DMS 273 (cell line): ENCODE data around the gene NDUFV2.

ENCODE experiments used
- DNase-seq: peaks from one replicate; lab custom pipeline; 2025; ENCODE audit not compliant: unreplicated experiment; lab: John Stamatoyannopoulos, UW

Gene NDUFV2

DNA sequence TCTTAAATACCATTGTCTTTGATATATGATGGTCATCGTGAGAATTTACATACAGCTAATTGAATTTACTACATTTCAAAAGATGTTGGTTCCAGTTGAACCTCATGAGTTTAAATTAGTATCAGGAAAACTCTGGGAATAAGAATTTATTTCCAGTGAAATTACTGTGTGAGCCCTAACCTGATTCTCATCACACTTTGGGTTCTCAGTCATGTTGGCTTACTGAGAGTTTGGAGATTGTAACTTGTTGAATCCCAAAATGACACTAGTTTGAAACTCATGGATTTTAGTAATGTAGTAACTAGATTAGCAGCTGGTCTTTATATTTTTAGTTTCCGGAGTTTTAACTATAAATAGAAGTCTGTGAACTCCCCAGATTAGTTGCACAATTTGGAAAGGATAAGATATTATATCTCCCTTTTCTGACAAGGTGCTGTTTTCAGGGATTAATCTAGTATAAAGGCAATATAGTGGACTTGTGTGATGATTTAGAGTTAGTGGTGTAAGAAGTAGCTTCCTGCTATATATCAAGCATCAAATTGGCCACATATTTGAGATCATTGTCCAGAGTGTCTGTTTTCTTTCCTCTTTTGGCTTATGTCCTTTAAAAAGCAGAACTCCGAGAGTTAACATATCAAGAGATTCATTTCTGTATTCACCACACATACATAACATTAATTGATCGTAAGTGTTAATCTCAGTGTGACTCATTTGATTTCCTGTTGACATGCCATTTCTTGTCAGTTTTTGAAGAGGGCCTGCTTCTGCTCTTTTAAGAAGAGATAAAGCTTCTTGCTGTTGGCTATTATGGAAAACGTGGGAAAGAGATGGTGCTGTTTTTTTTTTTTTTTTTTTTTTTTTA, 15.7 kb downstream of the NDUFV2 start:
- no peak for DNase-seq

GRCh38 chr18:9120796-9121195, 18.3 kb downstream of the NDUFV2 start:
- no peak for DNase-seq

DNA sequence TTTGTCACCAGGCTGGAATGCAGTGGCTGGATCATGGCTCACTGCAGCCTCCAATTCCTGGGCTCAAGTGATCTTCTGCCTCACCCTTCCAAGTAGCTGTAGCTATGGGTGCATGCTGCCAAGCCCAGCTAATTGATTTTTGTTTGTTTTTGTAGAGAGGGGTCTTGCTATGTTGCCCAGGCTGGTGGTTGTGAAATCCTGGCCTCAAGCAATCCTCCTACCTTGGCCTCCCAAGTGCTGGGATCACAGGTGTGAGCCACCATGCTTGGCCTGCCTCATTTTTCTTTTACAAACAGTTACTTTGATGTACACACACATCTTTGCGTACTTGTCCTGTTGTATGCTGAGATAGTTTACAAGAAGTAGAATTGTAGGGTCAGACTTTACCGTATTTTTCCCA, 21.0 kb downstream of the NDUFV2 start:
- DNase-seq = no peak

- no peak for DNase-seq
These were observed 22.3 kb downstream of the NDUFV2 start for GRCh38 chr18:9124824-9125223.

GRCh38 chr18:9126337-9126736, 23.8 kb downstream of the NDUFV2 start:
- no peak for DNase-seq

DNA sequence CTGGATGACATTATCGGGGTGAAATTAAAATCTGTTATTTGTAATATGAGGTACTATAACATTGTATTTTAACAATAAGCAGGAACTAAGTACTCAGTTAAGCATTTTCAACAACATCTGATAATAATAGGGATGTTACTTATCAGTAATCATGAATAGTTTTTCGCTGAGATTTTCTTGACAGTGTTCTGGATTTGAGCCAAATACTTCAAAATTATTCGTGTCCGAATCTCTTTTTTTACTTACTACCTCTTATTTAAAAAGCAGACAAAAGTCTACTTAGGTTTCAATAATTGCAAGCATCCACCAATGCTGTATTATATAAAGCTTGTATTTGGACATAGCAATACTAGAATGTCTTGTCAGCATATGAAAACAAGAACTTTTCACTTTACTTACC, 27.7 kb downstream of the NDUFV2 start:
- DNase-seq = no peak

DNA sequence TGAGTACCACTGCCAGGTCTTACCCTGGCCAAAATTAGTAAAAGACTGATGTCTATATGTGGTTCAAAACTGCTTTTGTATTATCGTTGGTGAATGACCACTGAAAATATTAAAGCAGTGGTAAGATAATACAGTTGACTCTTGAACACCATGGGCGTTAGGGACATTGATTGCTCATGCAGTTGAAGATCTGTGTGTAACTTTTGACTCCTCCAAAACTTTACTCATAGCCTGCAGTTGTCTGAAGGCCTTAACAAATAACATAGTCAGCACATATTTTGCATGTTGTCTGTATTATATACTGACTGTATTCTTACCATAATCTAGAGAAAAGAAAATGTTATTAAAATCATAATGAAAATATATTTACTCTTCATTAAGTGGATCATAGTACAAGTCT, 28.3 kb downstream of the NDUFV2 start:
- DNase-seq = no peak

GRCh38 chr18:9132628-9133027, 30.1 kb downstream of the NDUFV2 start:
- no peak for DNase-seq

DNA sequence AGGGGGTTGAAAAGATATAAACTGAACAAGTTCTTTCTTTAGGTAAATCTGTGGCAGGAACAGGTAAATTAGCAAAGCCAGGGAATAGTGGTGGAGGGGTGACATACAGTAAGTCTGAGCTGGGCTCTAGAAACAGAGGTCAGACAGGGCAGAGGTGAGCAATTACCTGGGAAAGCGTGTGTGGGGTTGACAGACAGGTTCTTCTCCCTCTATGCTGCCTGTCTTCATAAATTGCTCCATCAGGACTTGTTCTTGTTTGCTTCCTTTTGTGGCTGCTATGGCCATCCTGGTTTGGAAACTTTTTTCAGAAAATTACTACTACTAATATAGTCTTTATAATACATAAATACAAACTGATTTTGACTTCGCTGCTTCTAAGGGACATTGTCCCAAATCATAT, 30.7 kb downstream of the NDUFV2 start:
- no peak for DNase-seq

DNA sequence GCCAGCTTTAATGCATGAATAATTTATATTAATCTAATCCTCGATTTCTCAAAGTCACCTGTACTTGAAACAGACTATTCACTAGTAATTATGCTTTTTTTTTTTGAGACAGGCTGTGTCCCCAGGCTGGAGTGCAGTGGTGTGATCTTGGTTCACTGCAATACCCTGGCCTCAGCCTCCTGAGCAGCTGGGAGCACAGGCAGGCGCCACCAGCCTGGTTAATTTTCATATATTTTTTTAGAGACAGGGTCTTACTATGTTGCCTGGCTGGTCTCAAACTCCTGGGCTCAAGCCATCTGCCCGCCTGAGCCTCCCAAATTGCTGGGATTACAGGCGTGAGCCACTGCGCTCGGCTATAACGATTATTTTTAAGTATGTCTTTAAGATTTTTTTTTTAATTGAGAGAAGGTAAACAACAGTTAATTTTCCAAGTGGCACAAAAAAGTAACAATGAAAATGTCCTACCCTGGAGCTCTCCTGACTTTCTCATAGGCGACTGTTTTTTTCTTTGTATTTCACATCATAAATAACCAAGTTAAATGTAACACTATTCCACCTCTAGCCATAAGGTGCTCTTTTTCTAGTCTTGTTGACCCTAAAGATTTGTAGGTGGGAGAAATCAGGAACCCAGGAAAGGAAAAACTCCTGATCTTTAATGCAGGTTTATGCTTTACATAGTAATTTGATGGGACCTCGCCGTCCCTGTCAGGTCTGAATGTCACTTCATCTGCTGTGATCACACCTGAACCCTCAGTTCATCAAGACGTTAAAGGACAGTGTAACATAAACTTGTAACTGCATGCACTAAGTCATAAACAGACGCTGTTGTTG, 32.8 kb downstream of the NDUFV2 start:
- peak; percentile 72 for DNase-seq

DNA sequence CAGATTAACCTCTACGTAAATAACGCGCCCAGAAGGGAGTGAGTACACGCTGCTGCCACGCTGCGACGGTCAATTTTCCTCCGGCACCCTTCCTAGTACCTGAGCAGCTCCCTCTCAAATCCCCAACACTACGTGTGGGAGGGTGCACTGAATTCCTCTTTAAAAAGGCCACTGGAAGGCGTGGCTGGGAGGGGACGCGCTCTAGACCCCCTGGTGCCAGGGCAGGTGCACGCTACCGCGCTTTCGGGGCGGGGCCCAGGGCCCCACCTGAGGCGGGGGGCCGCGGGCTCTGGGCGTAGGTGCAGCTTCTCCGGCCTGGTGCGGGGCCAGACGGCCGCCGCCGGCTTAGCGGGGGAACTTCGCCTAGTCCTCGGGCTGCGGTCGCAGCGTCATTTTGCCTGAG, 33.4 kb downstream of the NDUFV2 start:
- peak; percentile 84 for DNase-seq

DNA sequence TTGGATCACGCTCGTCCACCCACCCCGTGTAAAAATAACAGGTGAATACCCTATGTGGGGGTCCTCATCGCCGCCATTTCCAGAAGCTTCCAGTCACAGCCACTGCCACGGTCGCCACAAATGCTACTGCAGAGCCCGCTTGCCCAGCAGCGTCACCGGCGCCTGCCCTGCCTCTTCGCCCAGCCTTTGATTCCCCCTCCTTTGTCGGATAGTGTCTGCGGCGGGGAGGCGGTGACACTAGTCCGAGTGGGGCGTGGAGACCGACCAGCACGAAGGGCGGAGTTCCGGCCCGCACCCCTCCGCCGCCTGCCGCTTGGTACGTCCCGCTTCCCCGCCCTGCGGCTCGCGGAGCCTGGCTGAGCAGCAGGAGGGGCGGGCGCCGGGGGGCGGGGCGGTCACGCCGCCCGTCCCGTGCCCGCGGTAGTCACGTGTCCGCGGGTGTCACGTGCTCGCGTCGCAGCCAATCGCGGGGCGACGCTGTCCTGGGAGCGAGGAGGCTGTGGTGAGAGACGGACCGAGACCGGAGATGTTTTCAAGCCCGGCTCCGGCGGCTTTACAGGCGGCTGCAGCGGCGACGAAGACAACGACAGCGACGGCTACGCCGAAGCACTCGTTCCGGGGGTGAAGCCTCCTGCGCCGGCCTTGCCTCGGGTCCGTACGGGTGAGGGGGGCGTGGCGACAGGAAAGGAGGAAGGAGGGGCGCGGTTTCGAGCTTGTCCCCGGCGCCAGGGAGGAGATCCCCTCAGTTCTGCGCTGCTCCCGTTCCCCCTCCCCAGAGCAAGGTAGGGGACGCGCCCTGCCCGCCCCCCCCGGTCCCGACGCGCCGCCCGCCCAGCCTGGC, 34.0 kb downstream of the NDUFV2 start, which contains the start of gene ANKRD12:
TSS of gene ANKRD12 (plus strand) at position 467 of the 841 bp plus-strand sequence. CDS start 45,652 bp downstream, outside the sequence.
- DNase-seq = peak; percentile 99

GRCh38 chr18:9137168-9138066, 34.9 kb downstream of the NDUFV2 start:
- peak; percentile 90 for DNase-seq

GRCh38 chr18:9139400-9140039, 37.0 kb downstream of the NDUFV2 start:
- DNase-seq = no peak

DNA sequence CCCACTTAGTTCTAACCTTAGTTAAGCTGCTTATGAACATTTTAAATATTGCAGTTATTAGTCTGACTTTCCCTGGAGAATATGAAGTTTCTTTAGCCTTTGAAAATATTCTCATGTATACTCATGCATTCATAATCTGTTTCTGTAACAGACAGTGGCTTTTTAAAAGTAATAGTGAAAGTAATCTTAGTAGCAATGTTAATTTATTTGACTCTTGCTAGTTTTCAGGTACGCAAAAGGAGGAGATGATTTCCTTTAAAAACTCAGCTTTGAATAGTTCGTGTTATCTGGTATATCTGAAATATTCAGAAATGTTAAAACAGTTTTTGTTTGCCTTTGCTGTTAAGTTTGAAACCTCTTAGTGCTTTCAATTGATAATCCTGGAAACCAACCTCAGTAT, 37.9 kb downstream of the NDUFV2 start:
- DNase-seq = no peak

- no peak for DNase-seq
These were observed 38.5 kb downstream of the NDUFV2 start for GRCh38 chr18:9140984-9141383.

DNA sequence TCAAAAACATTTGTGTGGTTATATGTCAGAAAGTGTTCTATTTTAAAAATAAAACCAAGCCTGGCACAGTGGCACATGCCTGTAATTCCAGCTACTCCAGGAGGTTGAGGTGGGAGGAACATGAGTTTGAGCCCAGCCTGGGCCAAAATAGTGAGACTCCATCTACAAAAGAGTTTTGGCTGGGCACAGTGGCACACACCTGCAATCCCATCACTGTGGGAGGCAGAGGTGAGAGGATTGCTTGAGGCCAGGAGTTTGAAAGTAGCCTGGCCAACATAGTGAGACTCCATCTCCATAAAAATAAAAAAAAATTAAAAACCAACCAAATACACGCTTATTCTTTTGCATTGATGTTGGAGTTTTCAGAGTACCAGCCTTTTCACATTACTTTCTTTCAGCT, 43.7 kb downstream of the NDUFV2 start:
- no peak for DNase-seq

DNA sequence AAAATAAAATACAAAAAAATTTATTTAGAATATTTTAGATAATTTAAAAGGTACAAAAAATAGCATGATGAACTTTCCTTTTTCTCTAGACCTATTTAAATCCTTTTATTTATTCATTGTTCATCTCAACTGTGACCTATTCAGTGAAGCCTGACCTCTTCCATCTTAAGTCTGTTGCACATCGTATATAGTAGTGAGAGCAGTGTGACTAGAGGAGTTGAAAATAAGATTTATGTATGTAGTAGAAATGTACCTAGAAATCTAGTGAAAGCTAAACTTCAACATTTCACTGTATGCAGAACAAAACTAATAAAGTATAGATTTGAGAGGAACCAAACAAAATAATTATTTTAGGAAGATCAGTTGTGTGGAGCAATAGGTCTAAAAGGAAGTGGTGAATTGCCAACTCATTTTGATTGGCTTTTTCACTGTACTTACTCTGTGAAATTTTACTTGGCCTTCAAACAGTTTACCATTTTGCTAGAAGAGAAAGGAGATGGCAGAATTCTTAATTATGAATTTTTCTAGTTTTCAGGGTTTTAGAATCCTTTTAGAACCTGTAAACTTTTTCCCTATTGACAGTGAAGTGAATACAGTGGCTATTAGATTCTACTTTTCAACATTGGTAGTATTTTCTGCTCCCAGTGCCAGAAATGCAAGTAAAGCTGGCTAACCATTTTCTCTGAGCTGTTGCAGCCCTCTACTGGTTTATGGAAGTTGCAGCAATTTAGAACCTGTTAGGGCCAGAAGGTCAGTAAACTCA, 45.1 kb downstream of the NDUFV2 start:
- peak; percentile 81 for DNase-seq

GRCh38 chr18:9148203-9148552, 45.7 kb downstream of the NDUFV2 start:
- no peak for DNase-seq
